ENCODE measurements around the gene RDH11.
"Not testable (repeated sequence)": the region's sequence is repeated elsewhere in the genome, so short reads cannot be mapped to it uniquely, and the experiment has no call there.

Gene RDH11

GRCh38 chr14:67703997-67704396, 8.4 kb upstream of the RDH11 start:
- DNase-seq (ENCODE audit: low spot score) = no peak

GRCh38 chr14:67701492-67701891, 5.9 kb upstream of the RDH11 start, which contains the start of gene RDH12:
Gene RDH12 (plus strand): TSS chr14:67701886. CDS start chr14:67722643, 20,757 bp downstream.
- DNase-seq (ENCODE audit: low spot score) = not testable (repeated sequence)

- DNase-seq (ENCODE audit: low spot score) = no peak
Observed at GRCh38 chr14:67698179-67698578, 2.6 kb upstream of the RDH11 start.

- DNase-seq (ENCODE audit: low spot score) = no peak
Observed at GRCh38 chr14:67697006-67697405, 1.4 kb upstream of the RDH11 start.

GRCh38 chr14:67694791-67695393, 672 bp downstream of the RDH11 start:
- peak; percentile 48 for DNase-seq (ENCODE audit: low spot score)

- no peak for DNase-seq (ENCODE audit: low spot score)
Observed at GRCh38 chr14:67690011-67690410, 5.6 kb downstream of the RDH11 start.

- no peak for DNase-seq (ENCODE audit: low spot score)
Observed at GRCh38 chr14:67683842-67684241, 11.7 kb downstream of the RDH11 start.

GRCh38 chr14:67680941-67681340, 14.6 kb downstream of the RDH11 start:
- no peak for DNase-seq (ENCODE audit: low spot score)

GRCh38 chr14:67680121-67680602, 15.4 kb downstream of the RDH11 start:
- no peak for DNase-seq (ENCODE audit: low spot score)

- no peak for DNase-seq (ENCODE audit: low spot score)
Observed at GRCh38 chr14:67679006-67679405, 16.6 kb downstream of the RDH11 start.

- DNase-seq (ENCODE audit: low spot score) = no peak
Observed at GRCh38 chr14:67675219-67675582, 20.4 kb downstream of the RDH11 start.

GRCh38 chr14:67674480-67675218, 20.9 kb downstream of the RDH11 start, which contains the start of gene VTI1B:
Gene VTI1B (minus strand): TSS chr14:67674632. CDS start chr14:67674489, 143 bp downstream.
- peak; percentile 61 for DNase-seq (ENCODE audit: low spot score)

GRCh38 chr14:67674139-67674479, 21.5 kb downstream of the RDH11 start:
- DNase-seq (ENCODE audit: low spot score) = peak; percentile 16

- DNase-seq (ENCODE audit: low spot score) = no peak
Observed at GRCh38 chr14:67673451-67673850, 22.1 kb downstream of the RDH11 start.

GRCh38 chr14:67668559-67668958, 27.0 kb downstream of the RDH11 start:
- no peak for DNase-seq (ENCODE audit: low spot score)

- peak; percentile 41 for DNase-seq (ENCODE audit: low spot score)
Observed at GRCh38 chr14:67666750-67667449, 28.7 kb downstream of the RDH11 start.

- no peak for DNase-seq (ENCODE audit: low spot score)
Observed at GRCh38 chr14:67665868-67666267, 29.7 kb downstream of the RDH11 start.

GRCh38 chr14:67663633-67664032, 31.9 kb downstream of the RDH11 start:
- no peak for DNase-seq (ENCODE audit: low spot score)

GRCh38 chr14:67653651-67654280, 41.8 kb downstream of the RDH11 start:
- no peak for DNase-seq (ENCODE audit: low spot score)

GRCh38 chr14:67652189-67652588, 43.4 kb downstream of the RDH11 start:
- no peak for DNase-seq (ENCODE audit: low spot score)

- DNase-seq (ENCODE audit: low spot score) = no peak
Observed at GRCh38 chr14:67650694-67651093, 44.9 kb downstream of the RDH11 start.

GRCh38 chr14:67650151-67650550, 45.4 kb downstream of the RDH11 start:
- DNase-seq (ENCODE audit: low spot score) = no peak
